ENCODE measurements around the gene CXCL16.

The CXCL16 gene, protein sequence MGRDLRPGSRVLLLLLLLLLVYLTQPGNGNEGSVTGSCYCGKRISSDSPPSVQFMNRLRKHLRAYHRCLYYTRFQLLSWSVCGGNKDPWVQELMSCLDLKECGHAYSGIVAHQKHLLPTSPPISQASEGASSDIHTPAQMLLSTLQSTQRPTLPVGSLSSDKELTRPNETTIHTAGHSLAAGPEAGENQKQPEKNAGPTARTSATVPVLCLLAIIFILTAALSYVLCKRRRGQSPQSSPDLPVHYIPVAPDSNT

DNA sequence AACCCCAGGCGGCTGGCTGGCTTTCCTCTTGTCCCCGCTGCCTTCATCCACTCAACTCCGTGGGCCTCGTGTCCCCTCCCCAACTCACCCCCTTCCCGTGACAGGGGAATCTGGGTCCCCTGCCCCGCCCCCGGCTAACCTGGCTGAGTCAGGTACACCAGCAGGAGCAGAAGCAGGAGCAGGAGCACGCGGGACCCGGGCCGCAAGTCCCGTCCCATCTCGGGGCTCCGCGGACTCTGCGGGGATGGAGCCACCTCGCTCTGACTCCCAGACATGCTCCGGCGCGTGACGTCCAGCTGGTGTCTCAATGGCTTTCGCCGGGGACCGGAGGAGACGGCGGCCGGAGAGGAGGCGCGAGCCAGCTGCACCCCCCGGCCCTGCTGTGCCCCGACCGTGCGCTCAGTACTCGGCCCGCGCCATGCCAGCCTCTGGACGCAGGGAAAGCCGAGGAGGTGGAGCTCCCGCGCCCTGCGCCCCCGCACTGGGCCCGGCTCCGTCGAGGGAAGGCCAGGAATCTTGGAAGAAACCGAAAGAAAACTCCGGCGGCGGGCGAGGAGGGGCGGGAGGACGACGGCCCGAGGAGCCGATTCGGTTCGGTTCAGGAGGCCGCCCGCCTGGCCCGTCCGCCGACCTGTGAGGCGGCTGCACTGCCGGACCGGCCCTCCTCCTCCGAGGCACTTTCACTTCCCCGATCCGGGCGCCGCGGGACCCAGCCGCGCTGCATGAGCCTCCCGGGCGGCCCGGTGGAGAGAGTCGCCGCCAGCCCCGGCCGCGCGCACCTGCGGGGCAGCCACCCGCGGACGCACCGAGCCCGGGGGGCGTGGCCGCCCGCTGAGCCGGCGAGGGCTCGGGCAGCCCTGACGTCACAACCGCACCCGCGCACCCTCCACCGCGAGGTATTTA is at the start of gene CXCL16, which contains the start of gene ZMYND15:
Gene CXCL16 (minus strand): TSS at position 807 of the 903 bp plus-strand sequence. CDS start 589 bp downstream, at position 218.
Gene ZMYND15 (plus strand): TSS at position 712 of the 903 bp plus-strand sequence. CDS start 716 bp downstream, outside the sequence.
- in situ Hi-C loops (cut with HindIII; ENCODE audit: low sequenced_read_pairs): no loop called here

DNA sequence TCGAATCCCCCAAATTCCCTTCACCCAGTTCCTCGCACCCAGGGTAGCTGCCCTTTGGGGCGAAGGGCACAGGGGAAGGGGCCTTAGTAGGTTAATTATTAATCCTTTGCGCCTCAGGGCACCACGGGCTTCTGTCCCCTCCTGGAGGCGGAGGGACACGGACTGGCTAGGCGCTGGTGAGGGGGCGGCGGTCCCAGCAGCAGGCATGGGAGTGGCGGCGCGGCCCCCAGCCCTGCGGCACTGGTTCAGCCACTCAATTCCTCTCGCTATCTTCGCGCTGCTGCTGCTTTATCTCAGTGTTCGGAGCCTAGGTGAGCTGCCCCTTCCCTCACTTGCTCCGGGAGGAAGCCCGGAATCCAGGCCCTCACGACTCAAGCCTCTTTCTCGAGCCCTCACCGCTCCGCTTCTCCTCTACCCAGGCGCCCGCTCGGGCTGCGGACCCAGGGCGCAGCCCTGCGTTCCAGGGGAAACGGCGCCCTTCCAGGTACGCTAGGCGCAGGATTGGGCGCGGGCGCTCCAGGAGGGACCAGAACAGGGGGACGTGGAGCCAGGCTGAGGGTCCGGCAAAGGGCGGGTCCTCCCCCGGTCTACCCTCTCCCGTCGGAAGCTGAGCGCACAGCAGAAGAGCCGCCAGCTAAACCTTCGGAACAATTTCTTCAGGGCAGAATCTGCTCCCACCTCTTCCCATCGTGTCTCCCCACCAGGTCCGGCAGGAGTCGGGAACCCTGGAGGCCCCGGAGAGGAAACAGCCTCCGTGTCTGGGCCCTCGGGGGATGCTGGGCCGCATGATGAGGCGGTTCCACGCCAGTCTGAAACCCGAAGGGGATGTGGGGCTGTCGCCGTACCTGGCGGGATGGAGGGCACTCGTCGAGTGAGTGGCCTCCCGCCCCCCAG is 49.3 kb upstream of the CXCL16 start, which contains the start of gene GLTPD2:
Gene GLTPD2 (plus strand): TSS at position 158 of the 894 bp plus-strand sequence. CDS start 48 bp downstream, at position 206.
- in situ Hi-C loops (cut with HindIII; ENCODE audit: low sequenced_read_pairs): no loop called here

DNA sequence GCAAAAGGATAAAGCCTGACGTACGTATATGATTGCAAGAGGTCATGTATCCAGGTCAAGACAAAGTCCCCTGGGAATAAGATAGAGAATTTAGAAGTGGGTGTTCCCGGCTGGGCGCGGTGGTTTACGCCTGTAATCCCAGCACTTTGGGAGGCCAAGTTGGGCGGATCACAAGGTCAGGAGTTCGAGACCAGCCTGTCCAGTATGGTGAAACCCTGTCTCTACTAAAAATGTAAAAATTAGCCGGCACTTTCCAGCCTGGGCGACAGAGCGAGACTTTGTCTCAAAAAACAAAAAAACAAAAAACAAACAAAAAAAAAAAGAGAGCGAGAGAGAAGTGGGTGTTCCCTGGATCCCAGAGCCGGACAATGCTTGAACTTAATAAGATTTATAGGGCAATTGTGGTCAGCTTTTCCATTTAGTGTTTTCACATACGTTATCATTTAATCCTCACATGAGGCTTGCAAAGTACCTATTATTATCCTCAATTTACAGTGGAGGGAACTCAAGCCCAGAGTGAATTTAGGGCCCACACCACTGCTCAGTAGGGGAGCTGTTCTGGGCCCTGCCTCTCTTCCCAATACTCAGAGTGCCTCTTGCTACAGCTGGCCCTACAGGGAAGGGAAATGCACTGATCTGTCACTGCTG is 48.6 kb upstream of the CXCL16 start:
- in situ Hi-C loops (cut with HindIII; ENCODE audit: low sequenced_read_pairs): no loop called here

DNA sequence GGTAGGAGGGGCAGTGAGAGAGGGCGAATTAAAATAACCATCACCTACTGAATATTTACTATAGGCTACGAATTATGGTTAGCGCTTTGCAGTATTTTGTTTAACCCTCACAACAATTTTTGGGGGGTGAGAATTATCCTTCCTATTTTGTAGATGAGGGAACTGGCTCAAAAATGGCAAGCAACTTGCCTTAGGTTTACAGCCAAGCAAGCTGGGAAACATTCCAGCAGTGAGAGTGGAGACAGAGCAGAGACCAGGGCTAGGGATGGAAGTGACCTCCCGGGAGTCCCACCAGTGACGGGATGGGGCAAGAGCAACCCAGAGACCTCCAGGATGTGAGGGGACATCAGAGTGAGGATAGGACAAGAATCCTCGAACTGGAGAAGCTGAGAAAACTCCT is 46.8 kb upstream of the CXCL16 start:
- in situ Hi-C loops (cut with HindIII; ENCODE audit: low sequenced_read_pairs): no loop called here

DNA sequence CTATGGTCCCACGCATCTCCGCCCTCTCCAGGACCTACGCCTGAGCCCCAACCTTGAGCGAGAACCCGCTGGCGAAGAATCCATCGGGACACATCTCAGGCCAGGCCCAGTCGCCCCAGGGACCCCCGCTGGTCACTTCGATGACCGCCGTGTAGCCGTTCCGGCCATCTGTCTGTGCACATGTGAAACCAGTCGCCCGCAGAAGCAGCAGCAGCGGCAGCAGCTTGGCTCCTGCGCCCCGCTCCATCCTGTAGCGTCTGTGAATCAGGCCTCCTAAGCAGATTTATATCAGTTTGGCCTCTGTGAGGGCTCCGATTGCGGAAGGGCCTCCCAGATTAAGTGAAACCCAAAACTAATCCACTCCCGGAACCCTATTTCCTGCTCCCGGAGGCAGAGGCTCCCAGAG is 46.4 kb upstream of the CXCL16 start, which contains the start of gene VMO1:
Gene VMO1 (minus strand): TSS at position 259 of the 406 bp plus-strand sequence. CDS start 12 bp downstream, at position 247.
- in situ Hi-C loops (cut with HindIII; ENCODE audit: low sequenced_read_pairs): no loop called here

DNA sequence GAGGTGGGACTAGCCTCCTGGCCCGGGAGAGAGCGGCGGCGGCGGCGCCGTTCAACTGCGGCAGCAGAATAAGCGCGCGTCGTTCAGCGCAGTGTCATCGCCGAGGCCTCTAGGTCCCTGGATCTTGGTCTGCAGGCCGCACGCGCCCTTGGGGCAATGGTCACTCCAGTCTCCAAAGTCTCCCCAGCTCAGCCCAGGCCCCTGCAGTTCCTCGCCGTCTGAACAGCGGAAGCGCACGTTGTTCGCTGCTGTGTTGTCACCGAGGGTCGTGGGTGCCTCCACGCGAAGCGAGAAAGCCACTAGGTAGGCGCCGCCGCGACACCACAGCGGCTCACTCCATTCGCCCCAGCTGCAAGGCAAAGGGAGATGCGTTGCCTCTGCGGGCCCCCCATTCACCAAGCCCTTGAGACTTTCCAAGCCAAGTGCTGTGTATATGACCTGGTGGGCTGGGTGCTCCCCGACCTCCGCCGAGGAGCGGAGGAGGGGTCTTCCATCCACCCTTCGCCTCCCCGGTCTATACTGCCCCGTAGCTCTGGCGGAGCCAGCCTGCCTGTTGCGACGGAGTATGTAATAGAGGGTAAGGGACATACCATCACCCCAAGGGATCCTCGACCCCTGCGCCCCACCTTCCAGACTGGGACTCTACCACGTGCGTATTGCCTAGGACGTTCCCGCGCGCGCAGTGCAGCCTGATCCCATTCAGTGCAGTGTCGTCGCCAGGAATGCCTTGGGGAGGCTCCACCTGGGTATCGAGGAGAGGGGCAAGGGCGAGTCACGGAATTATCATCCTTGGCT is 45.8 kb upstream of the CXCL16 start:
- in situ Hi-C loops (cut with HindIII; ENCODE audit: low sequenced_read_pairs): no loop called here

DNA sequence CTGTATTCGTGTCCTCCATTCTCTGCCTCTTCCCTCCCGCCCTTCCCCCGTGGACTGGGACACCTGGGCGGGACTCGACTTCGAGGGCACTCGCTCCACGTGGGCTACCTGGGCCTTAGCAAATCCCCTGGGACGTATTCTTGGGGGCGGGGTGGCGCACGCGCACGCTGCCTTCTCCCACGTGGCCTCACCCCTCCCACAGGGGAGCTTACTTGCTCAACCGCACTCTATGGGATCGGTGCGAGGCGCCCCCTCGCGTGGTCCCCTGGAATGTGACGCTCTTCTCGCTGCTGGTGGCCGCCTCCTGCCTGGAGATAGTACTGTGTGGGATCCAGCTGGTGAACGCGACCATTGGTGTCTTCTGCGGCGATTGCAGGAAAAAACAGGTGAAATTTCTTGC is 42.9 kb upstream of the CXCL16 start:
- in situ Hi-C loops (cut with HindIII; ENCODE audit: low sequenced_read_pairs): no loop called here

DNA sequence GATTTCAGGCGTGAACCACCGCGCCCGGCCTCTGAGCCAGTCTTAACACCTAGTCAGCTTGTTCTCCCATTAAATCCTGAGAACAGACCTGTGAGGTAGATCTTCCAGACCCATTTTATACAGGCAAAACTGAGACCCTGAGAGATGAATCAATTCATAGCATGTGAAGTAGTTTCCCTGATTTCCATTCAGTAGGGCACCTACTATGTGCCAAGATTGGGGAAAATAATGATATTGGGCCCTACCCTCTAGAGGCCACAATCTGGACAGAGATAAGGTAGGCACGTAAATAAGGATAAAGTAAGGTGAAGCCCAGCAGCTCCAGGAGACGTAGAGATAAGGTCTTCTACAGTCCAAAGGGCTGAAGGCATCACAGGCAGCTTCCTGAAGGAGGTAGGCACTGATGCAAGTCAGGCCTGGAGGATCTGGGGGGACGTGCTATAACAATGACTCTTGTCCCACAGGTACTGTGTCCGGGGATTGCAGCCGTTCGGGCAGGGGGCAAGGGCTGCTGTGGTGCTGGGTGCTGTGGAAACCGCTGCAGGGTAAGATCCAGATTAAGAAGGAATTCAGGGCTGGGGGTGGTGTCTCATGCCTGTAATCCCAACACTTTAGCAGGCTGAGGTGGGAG is 40.7 kb upstream of the CXCL16 start:
- in situ Hi-C loops (cut with HindIII; ENCODE audit: low sequenced_read_pairs): no loop called here

DNA sequence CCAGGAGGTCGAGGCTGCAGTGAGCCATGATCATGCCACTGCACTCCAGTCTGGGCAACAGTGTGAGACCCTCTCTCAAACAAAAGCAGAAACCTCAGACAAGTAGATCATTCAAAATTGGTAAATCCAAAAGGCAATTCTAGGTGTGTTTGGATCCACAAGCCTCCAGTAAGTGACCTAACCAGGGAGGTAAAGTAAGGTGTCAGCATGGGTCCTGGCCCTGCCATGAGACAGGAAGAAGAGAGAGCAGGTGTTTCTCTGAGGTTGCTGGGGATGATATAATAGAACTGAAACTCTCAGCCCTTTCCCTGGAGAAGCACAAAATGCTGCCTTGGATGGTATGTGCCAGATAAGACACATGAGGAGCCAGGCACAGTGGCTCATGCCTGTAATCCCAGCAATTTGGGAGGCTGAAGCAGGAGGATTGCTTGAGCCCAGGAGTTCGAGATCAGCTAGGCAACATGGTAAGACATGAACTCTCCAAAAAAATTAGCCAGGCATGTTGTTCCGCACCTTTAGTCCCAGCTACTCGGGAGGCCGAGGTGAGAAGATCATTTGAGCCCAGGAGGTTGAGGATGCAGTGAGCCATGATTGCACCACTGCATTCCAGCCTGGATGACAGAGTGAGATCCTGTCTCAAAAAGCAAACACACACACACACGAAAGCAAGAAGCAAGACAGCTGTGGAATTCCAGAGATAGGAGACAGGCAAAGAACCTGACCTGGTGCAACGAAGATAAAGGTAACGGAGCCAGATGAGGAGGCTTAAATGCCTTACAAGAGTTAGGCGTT is 38.4 kb upstream of the CXCL16 start:
- in situ Hi-C loops (cut with HindIII; ENCODE audit: low sequenced_read_pairs): no loop called here

DNA sequence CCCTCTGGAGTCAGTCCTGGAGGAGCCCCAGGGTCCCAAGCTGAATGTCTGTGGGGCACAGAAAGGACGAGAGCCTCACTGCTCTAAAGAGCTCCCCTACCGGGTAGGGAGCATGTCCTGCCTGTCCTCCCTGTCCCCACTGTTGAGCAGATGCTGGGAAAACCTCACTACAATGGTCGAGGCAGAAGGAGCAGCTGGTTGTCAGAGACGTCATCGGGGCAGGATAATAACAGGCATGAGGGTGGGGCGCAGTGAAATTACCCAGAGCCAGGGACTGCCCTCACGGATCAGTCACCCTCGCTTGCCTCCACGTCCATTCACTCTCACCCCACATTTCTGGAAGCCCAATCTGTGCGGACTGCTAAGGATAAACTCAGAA is 32.5 kb upstream of the CXCL16 start:
- in situ Hi-C loops (cut with HindIII; ENCODE audit: low sequenced_read_pairs): no loop called here

DNA sequence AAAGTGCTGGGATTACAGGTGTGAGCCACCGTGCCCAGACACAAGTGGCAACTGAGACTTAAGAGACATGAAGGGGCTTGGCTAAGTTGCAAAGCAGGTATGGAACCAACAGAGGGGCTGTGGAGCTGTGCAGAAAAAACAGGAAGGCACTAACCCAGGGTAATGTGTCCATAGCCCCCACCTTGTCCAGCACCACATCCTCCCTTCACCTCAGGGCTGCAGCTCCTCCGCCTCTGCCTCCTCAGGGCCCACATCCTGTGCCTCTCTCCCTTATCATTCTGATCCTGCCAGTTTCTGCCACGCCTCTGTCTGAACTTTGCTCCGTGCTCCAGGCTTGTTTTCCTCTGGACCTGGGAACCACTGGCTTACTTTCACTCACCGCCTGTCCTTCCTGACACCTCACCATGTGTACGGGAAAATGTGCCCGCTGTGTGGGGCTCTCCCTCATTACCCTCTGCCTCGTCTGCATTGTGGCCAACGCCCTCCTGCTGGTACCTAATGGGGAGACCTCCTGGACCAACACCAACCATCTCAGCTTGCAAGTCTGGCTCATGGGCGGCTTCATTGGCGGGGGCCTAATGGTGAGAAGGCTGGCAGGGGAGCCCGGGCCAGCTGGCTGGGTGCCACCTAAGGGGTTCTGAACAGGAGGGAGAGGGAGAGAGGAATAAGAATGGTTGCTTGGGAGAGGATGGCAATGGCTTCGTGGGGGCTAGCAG is 31.9 kb upstream of the CXCL16 start, which contains the start of gene TM4SF5:
Gene TM4SF5 (plus strand): TSS at position 368 of the 716 bp plus-strand sequence. CDS start 37 bp downstream, at position 405.
- in situ Hi-C loops (cut with HindIII; ENCODE audit: low sequenced_read_pairs): no loop called here

DNA sequence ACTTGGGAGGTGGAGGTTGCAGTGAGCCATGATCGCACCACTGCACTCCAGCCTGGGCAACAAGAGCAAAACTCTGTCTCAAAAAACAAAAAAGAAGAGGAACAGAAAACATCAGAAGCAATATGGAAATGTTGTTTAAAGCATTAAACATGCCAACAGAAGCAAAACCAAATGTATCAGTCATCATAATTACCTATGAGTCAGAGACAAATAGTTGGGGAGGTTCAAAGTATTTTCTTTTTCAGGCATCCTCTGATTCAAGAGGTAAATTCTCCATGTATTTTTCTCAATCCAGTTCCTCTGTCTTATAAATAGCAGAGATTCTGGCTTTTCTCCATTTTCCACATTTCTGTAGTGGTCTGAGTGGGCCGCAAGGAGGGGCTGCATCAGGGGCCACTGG is 29.9 kb upstream of the CXCL16 start:
- in situ Hi-C loops (cut with HindIII; ENCODE audit: low sequenced_read_pairs): no loop called here

DNA sequence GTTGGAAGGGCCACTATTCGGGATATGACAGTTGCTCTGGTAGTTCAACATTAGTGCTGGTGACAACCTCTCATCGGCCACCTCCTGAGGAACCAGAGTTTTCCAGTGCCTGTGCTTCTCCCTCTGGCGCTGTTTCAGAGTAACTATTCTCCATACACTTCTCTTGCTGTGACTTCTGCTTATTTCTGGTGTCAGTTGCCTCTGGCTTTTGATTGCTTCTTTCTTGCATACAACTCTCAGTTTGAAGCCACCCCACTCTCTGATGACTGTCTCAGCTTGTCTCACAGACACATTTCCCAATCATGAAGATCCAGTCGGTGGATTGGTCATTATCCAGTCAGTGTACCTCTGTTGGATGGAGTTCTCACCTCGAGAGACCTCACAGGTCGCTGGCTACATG is 28.6 kb upstream of the CXCL16 start:
- in situ Hi-C loops (cut with HindIII; ENCODE audit: low sequenced_read_pairs): no loop called here

DNA sequence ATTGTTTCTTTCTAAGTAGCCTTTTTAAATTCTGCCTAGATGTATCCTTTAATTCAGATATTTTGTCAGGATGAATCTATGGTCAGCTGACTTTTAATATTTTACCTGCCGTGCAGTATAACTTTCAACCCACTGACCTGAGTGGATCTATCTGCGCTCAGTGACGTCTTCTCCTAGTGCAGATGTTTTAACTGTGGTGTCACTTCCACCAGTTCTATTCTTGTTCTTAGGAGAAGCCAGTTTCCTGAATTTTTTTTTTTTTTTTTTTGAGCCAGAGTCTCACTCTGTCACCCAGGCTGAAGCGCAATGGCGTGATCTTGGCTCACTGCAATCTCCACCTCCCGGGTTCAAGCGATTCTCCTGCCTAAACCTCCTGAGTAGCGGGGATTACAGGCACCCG is 27.0 kb upstream of the CXCL16 start:
- in situ Hi-C loops (cut with HindIII; ENCODE audit: low sequenced_read_pairs): no loop called here

DNA sequence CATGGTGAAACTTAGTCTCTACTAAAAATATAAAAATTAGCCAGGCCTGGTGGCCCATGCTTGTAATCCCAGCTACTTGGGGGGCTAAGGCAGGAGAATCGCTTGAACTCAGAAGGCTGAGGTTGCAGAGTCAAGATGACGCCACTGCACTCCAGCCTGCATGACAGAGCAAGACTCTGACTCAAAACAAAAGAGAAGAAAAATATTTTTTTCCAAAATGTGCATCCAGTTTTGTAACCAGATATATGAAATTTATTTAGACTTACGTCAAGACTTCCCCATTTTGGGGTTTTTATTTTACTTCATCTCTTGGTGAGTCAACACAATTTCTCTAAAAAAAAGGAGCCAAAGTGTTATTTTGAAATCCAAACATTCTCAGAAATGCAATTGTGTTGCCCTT is 26.5 kb upstream of the CXCL16 start:
- in situ Hi-C loops (cut with HindIII; ENCODE audit: low sequenced_read_pairs): no loop called here

DNA sequence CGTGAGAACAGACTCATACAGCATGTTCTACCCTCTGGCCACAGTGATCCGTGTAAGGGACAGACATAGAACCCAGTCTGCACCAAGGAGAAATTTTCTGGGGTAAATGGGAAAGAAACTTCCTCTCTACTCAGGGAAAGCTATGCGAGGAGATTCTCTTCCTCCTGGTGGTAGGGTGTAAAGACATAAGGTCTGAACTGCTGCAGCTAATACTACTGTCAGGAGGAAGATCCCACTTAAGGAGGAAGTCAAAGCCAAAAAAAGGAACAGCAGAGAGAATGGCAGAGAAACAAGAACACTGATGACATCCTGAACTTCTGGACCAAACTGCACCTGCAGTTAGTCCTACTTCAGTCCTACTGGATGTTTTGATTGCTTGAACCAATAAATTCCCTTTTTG is 24.9 kb upstream of the CXCL16 start:
- in situ Hi-C loops (cut with HindIII; ENCODE audit: low sequenced_read_pairs): no loop called here

DNA sequence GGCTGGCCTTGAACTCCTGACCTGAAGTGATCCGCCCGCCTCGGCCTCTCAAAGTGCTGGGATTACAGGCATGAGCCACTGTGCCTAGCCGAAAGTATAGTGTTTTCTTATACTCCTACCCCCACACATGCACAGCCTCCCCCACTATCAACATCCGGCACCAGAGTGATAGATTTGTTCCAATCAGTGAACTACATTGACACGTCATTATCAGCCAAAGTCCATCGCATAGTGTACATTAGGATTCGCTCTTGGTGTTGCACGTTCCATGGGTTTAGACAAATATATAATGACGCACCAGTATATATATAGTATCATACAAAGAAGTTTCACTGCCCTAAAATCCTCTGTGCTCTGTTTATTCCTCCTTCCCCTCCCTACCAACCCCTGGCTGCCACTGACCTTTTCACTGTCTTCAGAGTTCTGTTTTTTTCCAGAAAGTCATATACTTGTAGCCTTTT is 20.1 kb upstream of the CXCL16 start:
- in situ Hi-C loops (cut with HindIII; ENCODE audit: low sequenced_read_pairs): no loop called here
